LoVo (cell line): ENCODE results near the gene CD1E.
"Not testable (repeated sequence)": the region's sequence is repeated elsewhere in the genome, so short reads cannot be mapped to it uniquely, and the experiment has no call there.

Experiments used
- DNase-seq: peaks from one replicate; pipeline ENCODE4 v3.0.0-alpha.2; 2016; ENCODE audit warnings: low spot score

Gene CD1E

DNA sequence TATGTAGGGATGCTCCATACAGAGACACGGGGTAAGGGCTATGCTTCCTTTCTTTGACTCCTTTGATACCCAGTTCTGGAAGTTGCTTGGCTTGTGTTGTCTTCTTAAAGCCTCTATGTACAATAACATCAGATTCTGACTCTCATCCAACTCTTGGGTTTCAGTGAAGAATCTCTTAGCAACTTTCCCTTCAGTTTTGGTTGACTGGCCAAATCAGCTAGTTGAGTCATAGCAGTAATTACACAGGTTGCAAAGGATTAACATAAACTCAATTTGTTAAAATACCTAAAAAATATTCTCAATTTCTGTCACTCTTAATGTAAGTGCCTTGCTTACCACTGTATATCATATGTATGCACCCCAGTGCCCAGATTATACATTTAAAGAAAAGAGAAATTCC, 9.2 kb downstream of the CD1E start:
- DNase-seq: no peak

DNA sequence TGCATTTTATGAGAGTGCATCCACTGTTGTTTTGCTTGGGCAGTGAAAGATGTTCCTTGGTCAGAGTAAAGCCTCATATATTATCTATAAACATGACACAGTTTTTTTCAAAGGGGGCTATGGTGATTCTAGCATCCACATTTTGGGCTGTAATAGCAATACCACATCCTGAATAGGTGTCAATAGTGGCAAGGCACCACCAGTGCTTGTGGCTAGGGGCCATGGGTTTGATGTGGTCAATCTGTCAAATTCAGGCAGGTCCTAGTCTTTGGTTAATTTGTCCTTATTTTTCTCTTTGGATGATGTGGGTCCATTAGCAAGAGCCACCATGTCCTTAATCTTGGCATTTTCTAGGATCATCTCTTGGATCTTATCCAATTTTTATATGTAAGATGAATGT, 13.1 kb downstream of the CD1E start:
- no peak for DNase-seq

DNA sequence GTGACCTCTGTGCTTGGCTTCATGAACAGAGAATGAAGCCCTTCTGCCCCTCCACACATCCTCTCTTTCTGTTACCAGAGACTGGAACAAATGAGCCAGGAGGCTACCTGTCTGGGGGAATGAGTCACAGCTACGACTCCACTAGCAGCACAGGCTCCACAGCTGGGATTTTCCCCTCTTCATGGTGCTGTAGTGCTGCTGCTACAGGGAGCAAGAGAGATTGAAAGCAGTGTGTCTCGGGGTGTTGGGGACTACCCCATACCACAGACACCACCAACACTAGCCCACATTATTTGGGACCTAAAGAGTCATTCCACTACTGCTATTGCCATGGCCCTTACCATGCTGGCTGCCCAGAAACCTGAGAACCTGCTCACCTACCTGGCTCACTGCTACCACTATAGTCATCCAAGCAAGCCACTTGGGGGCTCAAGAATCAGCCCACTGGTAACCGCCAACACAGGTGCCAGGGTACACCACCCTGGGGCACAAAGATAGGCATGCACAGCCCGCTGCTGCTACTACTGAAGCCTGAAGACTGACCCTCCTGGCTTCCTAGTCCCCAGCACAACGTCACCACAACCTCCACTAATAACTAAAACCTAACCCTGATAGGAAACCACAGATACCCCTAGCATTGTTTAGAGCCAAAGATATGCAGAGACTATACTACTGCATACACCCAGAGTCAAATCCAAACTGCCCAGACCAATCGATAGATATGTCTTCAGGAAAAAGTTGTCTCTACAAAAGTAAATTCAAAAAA, 17.7 kb downstream of the CD1E start:
- DNase-seq: no peak

- not testable (repeated sequence) for DNase-seq
These were observed 20.4 kb downstream of the CD1E start for GRCh38 chr1:158374101-158374500.

DNA sequence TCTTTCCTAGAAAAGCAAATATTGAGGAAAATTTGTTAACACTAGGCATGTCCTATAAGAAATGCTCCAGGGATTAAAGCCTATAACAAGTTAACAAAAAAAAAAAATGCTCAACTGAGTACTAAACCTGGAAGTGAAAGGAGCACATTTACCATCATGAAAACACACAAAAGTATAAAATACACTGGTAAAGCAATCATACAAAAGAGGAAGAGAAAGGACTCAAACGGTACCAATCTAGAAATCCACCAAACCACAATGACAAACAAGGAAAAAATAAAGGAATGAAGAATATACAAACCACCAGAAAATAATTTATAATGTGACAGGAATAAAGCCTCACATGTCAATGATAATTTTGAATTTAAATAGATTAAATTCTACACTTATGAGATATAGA, 21.2 kb downstream of the CD1E start:
- no peak for DNase-seq

DNA sequence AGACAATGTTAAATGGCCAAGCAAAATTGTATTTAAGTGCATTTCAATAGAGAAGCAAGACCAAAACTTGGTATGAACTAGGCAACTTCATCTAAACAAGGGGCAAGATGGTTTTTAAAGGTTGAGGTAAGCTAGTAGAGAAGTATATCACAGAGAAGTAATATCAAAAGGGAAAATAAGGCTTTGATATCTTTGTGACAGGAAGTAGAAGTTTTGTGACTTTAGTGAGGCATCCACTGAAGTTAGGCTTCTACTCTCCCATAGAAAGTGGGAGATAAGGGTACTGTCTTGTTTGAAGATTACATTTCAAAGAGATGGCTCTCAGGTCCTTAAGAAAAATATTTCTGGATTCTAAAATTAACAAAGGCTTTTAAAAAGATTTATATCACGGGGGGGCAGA, 36.6 kb downstream of the CD1E start:
- no peak for DNase-seq

- no peak for DNase-seq
These were observed 37.4 kb downstream of the CD1E start for GRCh38 chr1:158391099-158391498.

DNA sequence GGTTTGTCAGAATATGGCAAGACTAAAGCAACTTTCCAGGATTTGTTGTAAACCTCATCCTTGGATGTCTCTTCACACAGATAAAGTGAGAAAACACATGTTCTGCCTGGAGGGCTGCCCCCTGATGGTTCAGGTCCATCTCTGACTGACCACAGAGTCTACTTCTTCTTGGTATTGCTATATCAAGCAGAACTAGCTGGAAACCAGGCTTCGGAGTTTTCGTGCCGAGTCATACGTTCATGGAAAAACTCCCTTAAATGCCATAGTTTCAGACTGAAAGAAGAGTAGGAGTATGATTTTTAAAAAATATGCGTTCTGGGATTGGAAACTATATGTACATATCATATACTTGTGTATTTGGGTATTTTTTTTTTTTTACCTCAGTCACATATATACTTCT, 39.8 kb downstream of the CD1E start:
- no peak for DNase-seq

DNA sequence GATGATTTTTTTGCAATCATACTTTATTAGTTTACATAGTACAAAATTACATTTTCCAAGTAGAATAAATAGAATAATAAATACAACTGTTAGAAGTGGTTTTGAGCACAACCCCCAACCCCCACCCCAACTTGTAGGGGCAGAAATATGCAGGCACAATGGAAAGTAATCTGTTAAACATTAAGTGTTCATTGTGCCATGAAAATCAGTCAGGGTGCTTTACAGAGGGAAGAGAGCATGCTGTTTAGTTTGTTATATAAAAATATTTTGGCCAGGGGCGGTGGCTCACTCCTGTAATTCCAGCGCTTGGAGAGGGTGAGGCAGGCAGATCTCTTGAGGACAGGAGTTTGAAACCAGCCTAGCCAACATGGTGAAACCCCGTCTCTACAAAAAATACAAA, 43.0 kb downstream of the CD1E start:
- DNase-seq: no peak

- no peak for DNase-seq
These were observed 45.3 kb downstream of the CD1E start, which contains the start of gene OR10T2 for GRCh38 chr1:158398818-158399514. Gene OR10T2, minus strand, starts transcription at chr1:158399466. Its CDS starts 0 bp downstream, at chr1:158399466.

DNA sequence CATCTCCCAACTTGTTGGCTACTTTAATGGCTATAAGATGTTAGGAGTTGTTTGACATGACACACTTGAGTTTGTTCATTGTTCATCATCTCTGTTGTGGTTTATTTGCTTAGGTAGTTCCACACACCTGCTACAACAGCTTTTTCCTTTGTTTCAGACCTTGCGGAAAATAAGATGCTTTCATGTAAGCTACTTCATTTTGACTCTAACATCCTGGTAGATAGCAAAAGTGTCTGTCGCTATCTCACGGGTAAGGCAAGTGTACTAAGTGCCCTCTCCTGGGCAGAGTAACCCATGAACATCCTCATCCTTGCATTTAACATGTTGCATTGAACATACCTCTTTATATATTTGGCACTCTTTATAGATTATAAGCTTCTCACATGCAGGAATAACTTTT, 47.2 kb downstream of the CD1E start:
- no peak for DNase-seq

DNA sequence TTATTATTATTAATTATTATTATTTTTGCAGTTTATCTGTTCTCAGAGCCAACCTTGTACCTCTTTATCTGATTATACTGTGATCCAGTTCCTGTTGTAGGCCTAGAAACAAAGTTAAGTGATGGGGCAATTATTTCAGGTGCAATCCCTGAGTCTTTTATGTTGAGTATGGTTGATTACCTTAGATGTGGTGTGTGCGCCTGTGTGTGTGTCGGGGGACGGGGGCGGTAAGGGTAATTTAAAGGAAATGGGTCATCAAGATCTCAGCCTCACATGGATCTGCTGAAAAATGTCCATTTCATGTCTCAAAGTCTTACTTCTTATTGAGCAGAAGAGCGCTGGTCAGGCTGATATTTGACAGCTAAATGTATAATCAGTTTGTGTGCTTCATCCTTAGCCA, 53.4 kb downstream of the CD1E start:
- no peak for DNase-seq
